Activated CD4-positive, alpha-beta memory T cell treated with anti-CD3 and anti-CD28 coated beads, Interleukin-2, amount 10 ng/mL, durations not matched to agents 7 days and 5 days (primary cell): ENCODE results near the gene SLC22A17. TPM values are rescaled to one million over a fixed set of nuclear protein-coding genes. Genes with fewer than 3 reads are reported as not detected.
A peak's percentile ranks its signal among the peaks of the same experiment; 100 is the strongest.

Experiments used
- CTCF ChIA-PET: fragments of 350-600 bp; sonication (Branson Sonifier 250); formaldehyde crosslinking; loops from one replicate; lab custom pipeline; 2021; ENCODE audit warnings: antibody characterized with exemption, inconsistent platforms; lab: Charles Lee
- POLR2A ChIA-PET: fragments of 350-600 bp; sonication (Branson Sonifier 250); formaldehyde crosslinking; loops from one replicate; lab custom pipeline; 2021; ENCODE audit warnings: antibody characterized with exemption; lab: Charles Lee
- DNase-seq: peaks from one replicate; pipeline ENCODE4 v3.0.0-alpha.2; 2020
- H3K27ac Mint-ChIP-seq: one replicate; pipeline ENCODE4 v1.8.0; 2021; ENCODE audit warnings: mild to moderate bottlenecking, mixed read lengths
- H3K27me3 Mint-ChIP-seq: one replicate; pipeline ENCODE4 v1.8.0; 2021; ENCODE audit warnings: mixed read lengths
- H3K36me3 Mint-ChIP-seq: one replicate; pipeline ENCODE4 v1.8.0; 2021; ENCODE audit warnings: low read depth, mixed read lengths
- H3K4me1 Mint-ChIP-seq: one replicate; pipeline ENCODE4 v1.8.0; 2021; ENCODE audit warnings: mixed read lengths
- H3K4me3 Mint-ChIP-seq: one replicate; pipeline ENCODE4 v1.8.0; 2021; ENCODE audit warnings: mild to moderate bottlenecking, mixed read lengths
- H3K9me3 Mint-ChIP-seq: one replicate; pipeline ENCODE4 v1.8.0; 2021; ENCODE audit warnings: mixed read lengths
- total RNA-seq, 2 experiments: library from RNA; stranded (reverse); gene quantifications; one replicate each; pipeline ENCODE4 v1.2.3, GENCODE V29; 2021

The SLC22A17 gene
- total RNA-seq, 2 experiments from 2014 or later: 2.0 TPM

GRCh38 chr14:23321572-23322547 is 30.8 kb downstream of the SLC22A17 start:
- peak overlapping the region; percentile 87 for H3K4me3 Mint-ChIP-seq
- POLR2A ChIA-PET: interaction anchor here (0.6 to 7.2 kb wide), 28 partner anchors 9 to 1465 kb away, joined by 3 to 282 read pairs (median 4); partner anchors contain the start of genes ACIN1, BCL2L2, C14orf119 and DAD1
- DNase-seq: peak; percentile 74
- peaks cover 48% of the 10 kb centered on the region for H3K36me3 Mint-ChIP-seq
- H3K27ac Mint-ChIP-seq: peak overlapping the region; percentile 72
- peaks cover 5% of the 10 kb centered on the region for H3K9me3 Mint-ChIP-seq
- H3K27me3 Mint-ChIP-seq: no peaks in the 10 kb centered on the region
- H3K4me1 Mint-ChIP-seq: peaks cover 31% of the 10 kb centered on the region
- CTCF ChIA-PET: interaction anchor here (0.5 to 4.6 kb wide), 26 partner anchors 11 to 1100 kb away, joined by 3 to 58 read pairs (median 4); partner anchors contain the start of genes ACIN1, C14orf119, HOMEZ and PPP1R3E

- Mint-ChIP-seq H3K27ac (peak within 1 kb of the TSS; percentile 95), H3K27me3 (no peaks in the 10 kb centered on the region), H3K36me3 (peaks cover 43% of the 10 kb centered on the region), H3K4me3 (peak within 1 kb of the TSS; percentile 87), H3K4me1 (peaks cover 31% of the 10 kb centered on the region), H3K9me3 (peaks cover 5% of the 10 kb centered on the region)
- CTCF ChIA-PET: interaction anchor here (0.5 to 4.6 kb wide), 22 partner anchors 15 to 793 kb away, joined by 3 to 58 read pairs (median 4); partner anchors contain the start of genes ACIN1, BCL2L2, C14orf119 and DCAF11
- POLR2A ChIA-PET: interaction anchor here (0.6 to 7.2 kb wide), 29 partner anchors 10 to 1464 kb away, joined by 3 to 282 read pairs (median 4); partner anchors contain the start of genes ACIN1, BCL2L2, C14orf119 and DAD1
- peak; percentile 99 for DNase-seq
Measured at GRCh38 chr14:23320584-23321571, 31.8 kb downstream of the SLC22A17 start, which contains the start of gene PABPN1. PABPN1 (plus strand) TSS chr14:23321457; CDS start chr14:23321470, 13 bp downstream.

GRCh38 chr14:23319746-23320583 is 32.7 kb downstream of the SLC22A17 start:
- Mint-ChIP-seq H3K9me3 (peaks cover 5% of the 10 kb centered on the region), H3K4me1 (peaks cover 31% of the 10 kb centered on the region), H3K27ac (peak overlapping the region; percentile 95), H3K4me3 (peak overlapping the region; percentile 87), H3K36me3 (peaks cover 36% of the 10 kb centered on the region), H3K27me3 (no peaks in the 10 kb centered on the region)
- POLR2A ChIA-PET: interaction anchor here (0.9 to 7.2 kb wide), 13 partner anchors 14 to 731 kb away, joined by 3 to 282 read pairs (median 5); partner anchors contain the start of genes ACIN1, BCL2L2, C14orf119 and DAD1
- DNase-seq: no peak
- CTCF ChIA-PET: interaction anchor here (0.5 to 4.6 kb wide), 11 partner anchors 14 to 390 kb away, joined by 3 to 58 read pairs (median 4); partner anchors contain the start of genes BCL2L2, HOMEZ and PPP1R3E

- H3K27ac Mint-ChIP-seq: no peak overlapping the region
- ChIA-PET CTCF (interaction anchor here (0.8 kb wide), 1 partner anchor 64 kb away, joined by 3 read pairs; no protein-coding TSS in a partner anchor), POLR2A (interaction anchor here (1.0 to 1.3 kb wide), 2 partner anchors 13 to 309 kb away, joined by 4 to 5 read pairs; partner anchors contain the start of gene PPP1R3E)
- no peak for DNase-seq
- H3K9me3 Mint-ChIP-seq: peaks cover 5% of the 10 kb centered on the region
- H3K36me3 Mint-ChIP-seq: peaks cover 8% of the 10 kb centered on the region
- H3K4me3 Mint-ChIP-seq: no peak overlapping the region
- no peaks in the 10 kb centered on the region for H3K27me3 Mint-ChIP-seq
- peaks cover 13% of the 10 kb centered on the region for H3K4me1 Mint-ChIP-seq
Measured at GRCh38 chr14:23316300-23316699, 36.4 kb downstream of the SLC22A17 start.

- ChIA-PET POLR2A (interaction anchor here (2.9 to 14.2 kb wide), 2 partner anchors 8 to 11 kb away, joined by 12 to 282 read pairs; partner anchors contain the start of genes PABPN1 and PPP1R3E), CTCF (interaction anchor here (0.9 kb wide), 1 partner anchor 12 kb away, joined by 3 read pairs; no protein-coding TSS in a partner anchor)
- DNase-seq: no peak
- Mint-ChIP-seq H3K27ac (no peak overlapping the region), H3K4me1 (peaks cover 7% of the 10 kb centered on the region), H3K36me3 (no peaks in the 10 kb centered on the region), H3K27me3 (peaks cover 11% of the 10 kb centered on the region), H3K9me3 (no peaks in the 10 kb centered on the region), H3K4me3 (no peak overlapping the region)
Measured at GRCh38 chr14:23310546-23310945, 42.1 kb downstream of the SLC22A17 start.

- no peak for DNase-seq
- H3K27ac Mint-ChIP-seq: no peak overlapping the region
- H3K4me3 Mint-ChIP-seq: no peak overlapping the region
- POLR2A ChIA-PET: interaction anchor here (14.2 kb wide), 1 partner anchor 13 kb away, joined by 282 read pairs; the partner anchor contains the start of gene PABPN1
- CTCF ChIA-PET: interaction anchor here (0.6 kb wide), 1 partner anchor 780 kb away, joined by 4 read pairs; no protein-coding TSS in a partner anchor
- H3K4me1 Mint-ChIP-seq: peaks cover 7% of the 10 kb centered on the region
- no peaks in the 10 kb centered on the region for H3K9me3 Mint-ChIP-seq
- H3K36me3 Mint-ChIP-seq: no peaks in the 10 kb centered on the region
- peaks cover 11% of the 10 kb centered on the region for H3K27me3 Mint-ChIP-seq
Measured at GRCh38 chr14:23308721-23309445, 43.8 kb downstream of the SLC22A17 start.

- peaks cover 13% of the 10 kb centered on the region for H3K27me3 Mint-ChIP-seq
- H3K9me3 Mint-ChIP-seq: no peaks in the 10 kb centered on the region
- ChIA-PET CTCF (interaction anchor here (0.9 to 1.4 kb wide), 2 partner anchors 19 to 45 kb away, joined by 3 read pairs; partner anchors contain the start of gene SLC22A17), POLR2A (interaction anchor here (14.2 kb wide), 1 partner anchor 14 kb away, joined by 282 read pairs; the partner anchor contains the start of gene PABPN1)
- H3K4me1 Mint-ChIP-seq: peaks cover 10% of the 10 kb centered on the region
- DNase-seq: no peak
- no peak overlapping the region for H3K27ac Mint-ChIP-seq
- H3K36me3 Mint-ChIP-seq: no peaks in the 10 kb centered on the region
- H3K4me3 Mint-ChIP-seq: no peak overlapping the region
Measured at GRCh38 chr14:23307687-23308644, 44.7 kb downstream of the SLC22A17 start.

GRCh38 chr14:23307146-23307530 is 45.5 kb downstream of the SLC22A17 start:
- DNase-seq: no peak
- ChIA-PET POLR2A (interaction anchor here (1.6 to 14.2 kb wide), 2 partner anchors 14 to 21 kb away, joined by 3 to 282 read pairs; partner anchors contain the start of genes HOMEZ and PABPN1), CTCF (interaction anchor here (1.4 kb wide), 1 partner anchor 20 kb away, joined by 3 read pairs; no protein-coding TSS in a partner anchor)
- Mint-ChIP-seq H3K36me3 (peaks cover 3% of the 10 kb centered on the region), H3K4me3 (peak overlapping the region; percentile 14), H3K4me1 (peaks cover 15% of the 10 kb centered on the region), H3K9me3 (no peaks in the 10 kb centered on the region), H3K27ac (no peak overlapping the region), H3K27me3 (peaks cover 13% of the 10 kb centered on the region)

GRCh38 chr14:23306412-23307145 is 46.1 kb downstream of the SLC22A17 start, which contains the start of gene BCL2L2:
BCL2L2 (plus strand) TSS chr14:23306833; CDS start chr14:23307768, 935 bp downstream.
- Mint-ChIP-seq H3K27ac (no peak within 1 kb of the TSS), H3K9me3 (no peaks in the 10 kb centered on the region), H3K4me3 (peak within 1 kb of the TSS; percentile 46), H3K4me1 (peaks cover 15% of the 10 kb centered on the region), H3K27me3 (peaks cover 13% of the 10 kb centered on the region), H3K36me3 (peaks cover 3% of the 10 kb centered on the region)
- peak; percentile 31 for DNase-seq
- ChIA-PET POLR2A (interaction anchor here (1.6 to 14.2 kb wide), 2 partner anchors 15 to 20 kb away, joined by 3 to 282 read pairs; partner anchors contain the start of genes HOMEZ and PABPN1), CTCF (interaction anchor here (1.4 to 1.5 kb wide), 2 partner anchors 14 to 20 kb away, joined by 3 to 4 read pairs; no protein-coding TSS in a partner anchor)
